Upper lobe of left lung (tissue), 6 donors: ENCODE results near the gene UGT1A9. TPM values are rescaled to one million over a fixed set of nuclear protein-coding genes. Genes with fewer than 3 reads are reported as not detected.
"Not testable (repeated sequence)": the region's sequence is repeated elsewhere in the genome, so short reads cannot be mapped to it uniquely, and the experiment has no call there.

Experiments used
- ATAC-seq, 2 donors: fragments of 200-7000 bp; cut with Tn5 transposase; one replicate each; pipeline ENCODE4 v1.9.1; 2022; ENCODE audit warnings: mild to moderate bottlenecking in 2 of 2, moderate library complexity in 2 of 2; ENCODE audit not compliant: low FRiP score in 2 of 2
- DNase-seq, 2 donors: peaks; one replicate each; pipeline ENCODE4 v3.0.0-alpha.2; 2019 to 2020
- H3K27ac ChIP-seq, 4 donors: fragments of 200-600 bp; sonication (generic); one replicate each; pipeline ENCODE4 v1.5.1; 2016 to 2019
- H3K27me3 ChIP-seq, 4 donors: fragments of 200-600 bp; sonication (generic); one replicate each; pipeline ENCODE4 v1.5.1; 2017 to 2019
- H3K36me3 ChIP-seq, 4 donors: fragments of 200-600 bp; sonication (generic); one replicate each; pipeline ENCODE4 v1.5.1; 2016 to 2019
- H3K4me1 ChIP-seq, 4 donors: fragments of 200-600 bp; sonication (generic); one replicate each; pipeline ENCODE4 v1.5.1; 2018 to 2019
- H3K4me3 ChIP-seq, 4 donors: fragments of 200-600 bp; sonication (generic); one replicate each; pipeline ENCODE4 v1.5.1; 2017 to 2019; ENCODE audit warnings: mild to moderate bottlenecking in 2 of 4, moderate library complexity in 1 of 4
- H3K9me3 ChIP-seq, 4 donors: fragments of 200-600 bp; sonication (generic); one replicate each; pipeline ENCODE4 v1.5.1; 2018 to 2019
- EP300 ChIP-seq, 4 donors: sonication (generic); formaldehyde crosslinking; IDR thresholded peaks; one replicate each; pipeline ENCODE4 v1.5.1; 2017; ENCODE audit warnings: antibody characterized with exemption in 4 of 4, control low read depth in 2 of 4
- POLR2A ChIP-seq, 4 donors: fragments of 450-650 bp; IDR thresholded peaks; one replicate each; pipeline ENCODE4 v1.5.1; 2016 to 2017; ENCODE audit warnings: antibody characterized with exemption in 4 of 4, mild to moderate bottlenecking in 2 of 4
- POLR2AphosphoS5 ChIP-seq, 2 donors: sonication (generic); formaldehyde crosslinking; IDR thresholded peaks; one replicate each; pipeline ENCODE4 v1.5.1; 2017; ENCODE audit warnings: antibody characterized with exemption in 2 of 2
- WGBS, 2 donors: methylation state at CpG; one replicate each; pipeline ENCODE4 v1.1.5; 2017 to 2018; 5-methylcytosine and 5-hydroxymethylcytosine counted together
- total RNA-seq, 6 donors: library from RNA; depleted of rRNA in 4 of 6; stranded (reverse); fragments of >200 nt in 4 of 6; gene quantifications; one replicate each; pipeline versions ENCODE4 v1.1.0 to v1.2.1, GENCODE V29; 2016 to 2021
- TF ChIP-seq, protein P1 (sequence below), 6 experiments: fragments of 450-650 bp in 4 of 6; fragments of 200-600 bp in 2 of 6; sonication (generic) in 2 of 6; IDR thresholded peaks; one replicate each; pipeline ENCODE4 v1.5.1; 2016 to 2019; ENCODE audit warnings: antibody characterized with exemption in 6 of 6
- donor health status: DM: no; HTN: no; CAD: no; lungs with moderate emphysema.
- donor health status: DM: no; HTN: yes; CAD: no; lungs with severe emphysema.

The UGT1A9 gene
- not detected for total RNA-seq

DNA sequence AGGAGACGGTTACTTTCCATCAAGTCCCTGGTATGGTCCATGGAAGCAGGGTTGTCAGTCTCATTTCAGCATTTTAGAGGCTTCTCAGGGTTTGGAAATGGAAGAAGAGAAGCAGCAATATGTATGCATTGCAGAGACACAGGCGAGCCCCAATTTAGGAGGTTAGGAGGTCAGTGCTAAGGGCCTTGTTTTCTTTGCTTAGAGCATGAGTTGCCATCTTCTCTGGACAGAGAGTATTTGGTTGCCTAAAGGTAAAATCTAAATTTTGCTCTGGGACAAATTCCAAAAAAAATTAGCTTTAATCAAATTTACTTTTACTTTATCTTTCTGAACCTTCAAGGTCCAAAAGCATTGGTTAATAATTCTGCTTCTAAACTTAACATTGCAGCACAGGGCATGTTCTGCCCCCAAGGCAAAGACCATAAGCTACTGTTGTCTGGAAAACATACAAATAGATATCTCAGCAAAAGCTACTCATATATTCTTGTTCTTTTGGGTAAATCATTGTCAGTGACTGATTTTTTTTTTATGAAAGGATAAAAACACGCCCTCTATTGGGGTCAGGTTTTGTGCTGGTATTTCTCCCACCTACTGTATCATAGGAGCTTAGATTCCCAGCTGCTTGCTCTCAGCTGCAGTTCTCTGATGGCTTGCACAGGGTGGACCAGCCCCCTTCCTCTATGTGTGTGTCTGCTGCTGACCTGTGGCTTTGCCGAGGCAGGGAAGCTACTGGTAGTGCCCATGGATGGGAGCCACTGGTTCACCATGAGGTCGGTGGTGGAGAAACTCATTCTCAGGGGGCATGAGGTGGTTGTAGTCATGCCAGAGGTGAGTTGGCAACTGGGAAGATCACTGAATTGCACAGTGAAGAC lies at the start of gene UGT1A9:
Gene UGT1A9, plus strand, starts transcription at position 609 of the 872 bp plus-strand sequence. Its CDS starts 37 bp downstream, at position 646.
- ATAC-seq (no peak), DNase-seq (no peak)
- H3K36me3 ChIP-seq: no peaks in the 10 kb centered on the region
- 79 to 88% methylated on average over 5 of the region's 5 CpGs for WGBS, 2 donors
- no peak within 1 kb of the TSS for H3K27ac ChIP-seq
- H3K9me3 ChIP-seq: no peaks in the 10 kb centered on the region
- no peak within 1 kb of the TSS for H3K4me3 ChIP-seq
- no peaks in the 10 kb centered on the region for H3K4me1 ChIP-seq
- no peaks in the 10 kb centered on the region for H3K27me3 ChIP-seq
- TF ChIP-seq POLR2A (IDR thresholded peaks at IDR 0.05): no peak
- no peak for TF ChIP-seq EP300 (IDR thresholded peaks at IDR 0.05)
- TF ChIP-seq, protein P1, sequence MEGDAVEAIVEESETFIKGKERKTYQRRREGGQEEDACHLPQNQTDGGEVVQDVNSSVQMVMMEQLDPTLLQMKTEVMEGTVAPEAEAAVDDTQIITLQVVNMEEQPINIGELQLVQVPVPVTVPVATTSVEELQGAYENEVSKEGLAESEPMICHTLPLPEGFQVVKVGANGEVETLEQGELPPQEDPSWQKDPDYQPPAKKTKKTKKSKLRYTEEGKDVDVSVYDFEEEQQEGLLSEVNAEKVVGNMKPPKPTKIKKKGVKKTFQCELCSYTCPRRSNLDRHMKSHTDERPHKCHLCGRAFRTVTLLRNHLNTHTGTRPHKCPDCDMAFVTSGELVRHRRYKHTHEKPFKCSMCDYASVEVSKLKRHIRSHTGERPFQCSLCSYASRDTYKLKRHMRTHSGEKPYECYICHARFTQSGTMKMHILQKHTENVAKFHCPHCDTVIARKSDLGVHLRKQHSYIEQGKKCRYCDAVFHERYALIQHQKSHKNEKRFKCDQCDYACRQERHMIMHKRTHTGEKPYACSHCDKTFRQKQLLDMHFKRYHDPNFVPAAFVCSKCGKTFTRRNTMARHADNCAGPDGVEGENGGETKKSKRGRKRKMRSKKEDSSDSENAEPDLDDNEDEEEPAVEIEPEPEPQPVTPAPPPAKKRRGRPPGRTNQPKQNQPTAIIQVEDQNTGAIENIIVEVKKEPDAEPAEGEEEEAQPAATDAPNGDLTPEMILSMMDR (IDR thresholded peaks at IDR 0.05): no peak
- no peak for TF ChIP-seq POLR2AphosphoS5 (IDR thresholded peaks at IDR 0.05)

DNA sequence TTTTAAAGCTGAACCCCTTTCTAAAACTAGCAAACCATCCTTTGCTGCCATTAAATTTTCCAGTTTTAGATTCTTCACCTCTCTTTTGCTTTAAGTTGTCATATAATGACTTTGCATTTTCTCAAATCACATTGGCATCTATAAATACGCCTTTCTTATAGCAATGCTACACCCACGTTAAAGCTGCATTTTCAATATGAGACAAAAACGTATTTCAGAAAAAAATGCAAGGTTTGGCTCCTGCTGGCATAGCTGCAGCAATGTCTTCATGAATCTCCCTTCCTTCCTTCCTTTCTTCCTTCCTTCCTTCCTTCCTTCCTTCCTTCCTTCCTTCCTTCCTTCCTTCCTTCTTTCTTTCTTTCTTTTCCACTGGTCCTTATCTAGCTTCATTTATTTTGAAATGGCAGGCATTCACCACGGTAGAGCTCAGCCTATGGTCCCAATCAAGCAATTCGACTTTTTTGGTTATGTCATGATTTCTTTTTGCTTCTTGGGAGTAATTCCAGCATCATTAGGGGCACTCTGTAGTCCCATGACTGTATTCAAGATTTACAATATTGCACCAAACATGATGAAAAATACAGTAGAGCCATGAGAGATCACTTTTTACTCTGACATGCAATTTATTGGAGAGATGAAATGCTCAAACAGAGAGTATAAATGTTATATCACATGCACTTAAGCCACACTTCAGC lies 44.2 kb upstream of the UGT1A9 start:
- 64 to 75% methylated on average over 5 of the region's 5 CpGs for WGBS, 2 donors
- TF ChIP-seq POLR2A (IDR thresholded peaks at IDR 0.05): no peak
- no peak for TF ChIP-seq POLR2AphosphoS5 (IDR thresholded peaks at IDR 0.05)
- no peak for TF ChIP-seq EP300 (IDR thresholded peaks at IDR 0.05)
- TF ChIP-seq, protein P1 (IDR thresholded peaks at IDR 0.05): no peak
- Histone ChIP-seq H3K36me3 (no peaks in the 10 kb centered on the region), H3K27me3 (no peaks in the 10 kb centered on the region), H3K27ac (no peak overlapping the region), H3K4me3 (no peak overlapping the region), H3K4me1 (no peaks in the 10 kb centered on the region), H3K9me3 (peaks cover 0 to 4% (median 0%) of the 10 kb centered on the region in 4 donors)
- no peak for DNase-seq
- ATAC-seq: no peak

DNA sequence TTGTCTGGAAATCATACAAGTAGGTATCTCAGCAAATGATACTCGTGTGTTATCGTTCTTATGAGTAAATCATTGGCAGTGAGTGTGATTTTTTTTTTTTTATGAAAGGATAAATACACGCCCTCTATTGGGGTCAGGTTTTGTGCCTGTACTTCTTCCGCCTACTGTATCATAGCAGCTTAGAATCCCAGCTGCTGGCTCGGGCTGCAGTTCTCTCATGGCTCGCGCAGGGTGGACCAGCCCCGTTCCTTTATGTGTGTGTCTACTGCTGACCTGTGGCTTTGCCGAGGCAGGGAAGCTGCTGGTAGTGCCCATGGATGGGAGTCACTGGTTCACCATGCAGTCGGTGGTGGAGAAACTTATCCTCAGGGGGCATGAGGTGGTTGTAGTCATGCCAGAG lies 35.4 kb upstream of the UGT1A9 start, which contains the start of gene UGT1A10:
Gene UGT1A10, plus strand, starts transcription at position 143 of the 400 bp plus-strand sequence. Its CDS starts 75 bp downstream, at position 218.
- WGBS, 2 donors: 89 to 90% methylated on average over 10 of the region's 10 CpGs
- not testable (repeated sequence) for ATAC-seq, H3K27ac ChIP-seq, H3K36me3 ChIP-seq, H3K9me3 ChIP-seq, H3K4me3 ChIP-seq, H3K4me1 ChIP-seq, H3K27me3 ChIP-seq
- DNase-seq: peak in 1 of 2 donors; percentile 12

DNA sequence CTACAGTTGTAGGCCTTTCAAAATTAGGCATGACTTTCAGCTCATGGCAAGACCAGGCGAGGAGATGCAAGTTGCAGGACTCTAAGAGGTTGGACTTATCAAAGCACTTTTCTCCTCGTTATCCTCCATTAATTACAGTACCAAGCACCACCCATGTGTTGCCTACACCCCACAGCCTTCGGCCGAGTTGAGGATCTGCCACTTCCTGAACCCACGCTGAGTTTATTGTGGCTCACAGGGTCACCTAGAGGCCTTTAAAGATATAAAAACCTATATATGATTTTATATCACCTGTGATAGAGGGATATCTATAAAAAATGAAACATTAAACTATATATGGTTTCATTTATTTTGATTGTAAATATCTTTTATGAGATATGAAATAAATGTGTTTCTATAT lies 32.9 kb upstream of the UGT1A9 start:
- TF ChIP-seq EP300 (IDR thresholded peaks at IDR 0.05) (no peak), POLR2AphosphoS5 (IDR thresholded peaks at IDR 0.05) (no peak), POLR2A (IDR thresholded peaks at IDR 0.05) (no peak)
- TF ChIP-seq, protein P1 (IDR thresholded peaks at IDR 0.05): no peak
- H3K4me1 ChIP-seq: no peaks in the 10 kb centered on the region
- WGBS, 2 donors: 53 to 64% methylated on average over 5 of the region's 5 CpGs
- ATAC-seq (no peak), DNase-seq (no peak)
- H3K9me3 ChIP-seq: no peaks in the 10 kb centered on the region
- H3K27me3 ChIP-seq: no peaks in the 10 kb centered on the region
- H3K36me3 ChIP-seq: no peaks in the 10 kb centered on the region
- H3K27ac ChIP-seq: no peak overlapping the region
- no peak overlapping the region for H3K4me3 ChIP-seq

DNA sequence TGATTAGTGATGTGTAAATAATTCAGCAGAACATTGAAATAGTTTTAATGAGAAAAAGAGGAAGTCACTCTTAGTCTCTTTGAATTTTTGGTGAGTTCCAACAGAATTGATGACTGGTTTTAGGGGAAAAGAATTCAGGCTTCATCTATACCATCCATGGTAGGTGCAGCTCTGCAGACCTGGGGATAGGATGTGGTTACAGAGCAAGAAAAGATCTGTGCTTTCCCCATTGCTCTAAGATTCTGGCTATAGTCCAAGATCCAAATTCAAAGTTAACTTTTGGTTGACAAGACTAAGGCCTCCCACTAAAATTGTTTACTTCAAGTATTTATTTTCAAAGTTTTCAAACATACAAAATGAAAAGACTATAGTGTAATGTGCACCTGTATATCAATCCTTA lies 31.8 kb upstream of the UGT1A9 start:
- TF ChIP-seq POLR2AphosphoS5 (IDR thresholded peaks at IDR 0.05) (no peak), POLR2A (IDR thresholded peaks at IDR 0.05) (no peak), EP300 (IDR thresholded peaks at IDR 0.05) (no peak)
- TF ChIP-seq, protein P1 (IDR thresholded peaks at IDR 0.05): no peak
- DNase-seq: no peak

More for the DNA sequence above, 31.8 kb upstream of the UGT1A9 start:
- Histone ChIP-seq H3K36me3 (no peaks in the 10 kb centered on the region), H3K27me3 (no peaks in the 10 kb centered on the region), H3K9me3 (no peaks in the 10 kb centered on the region), H3K4me3 (no peak overlapping the region), H3K4me1 (no peaks in the 10 kb centered on the region), H3K27ac (no peak overlapping the region)
- ATAC-seq: no peak
